ENCODE measurements around the gene RAPH1.
A peak's percentile ranks its signal among the peaks of the same experiment; 100 is the strongest.
"Not testable (repeated sequence)": the region's sequence is repeated elsewhere in the genome, so short reads cannot be mapped to it uniquely, and the experiment has no call there.

RAPH1 gene

GRCh38 chr2:203547356-203547755 is 12.3 kb upstream of the RAPH1 start:
- FAIRE-seq, result no peak

DNA sequence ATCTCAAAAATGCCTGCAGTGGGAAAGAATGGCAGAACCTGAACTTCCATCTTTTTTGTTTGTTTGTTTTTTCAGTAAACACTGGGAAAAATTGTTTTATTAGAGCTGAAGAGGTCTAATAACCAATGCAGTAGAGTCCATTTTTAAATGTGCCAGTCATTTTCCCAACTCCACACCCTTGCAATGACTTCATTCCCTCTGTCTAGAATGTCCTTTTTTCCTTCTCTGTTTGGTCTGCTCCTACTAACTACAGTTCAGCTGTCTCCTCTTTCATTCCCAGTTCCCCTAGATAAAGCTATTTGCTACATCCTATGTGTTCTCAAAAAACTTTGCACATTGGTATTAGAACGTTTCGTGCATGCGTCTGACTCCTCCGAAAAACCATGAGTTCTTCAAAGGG is 9.3 kb upstream of the RAPH1 start:
- peak; percentile 81 for FAIRE-seq

GRCh38 chr2:203543898-203544328 is 8.8 kb upstream of the RAPH1 start:
- FAIRE-seq, result peak; percentile 30

DNA sequence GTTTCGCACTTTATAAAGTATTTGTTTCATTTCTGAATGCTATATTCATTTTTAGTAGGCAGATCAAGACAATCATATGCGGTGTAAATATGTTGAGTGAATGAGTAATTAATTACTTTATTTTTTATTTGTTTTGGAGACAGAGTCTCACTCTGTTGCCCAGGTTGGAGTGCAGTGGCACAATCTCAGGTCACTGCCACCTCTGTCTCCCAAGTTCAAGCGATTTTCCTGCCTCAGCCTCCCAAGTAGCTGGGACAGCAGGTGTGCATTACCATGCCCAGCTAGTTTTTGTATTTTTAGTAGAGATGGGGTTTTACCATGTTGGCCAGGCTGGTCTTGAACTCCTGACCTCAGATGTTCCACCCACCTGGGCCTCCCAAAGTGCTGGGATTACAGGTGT is 5.5 kb upstream of the RAPH1 start:
- not testable (repeated sequence) for FAIRE-seq

DNA sequence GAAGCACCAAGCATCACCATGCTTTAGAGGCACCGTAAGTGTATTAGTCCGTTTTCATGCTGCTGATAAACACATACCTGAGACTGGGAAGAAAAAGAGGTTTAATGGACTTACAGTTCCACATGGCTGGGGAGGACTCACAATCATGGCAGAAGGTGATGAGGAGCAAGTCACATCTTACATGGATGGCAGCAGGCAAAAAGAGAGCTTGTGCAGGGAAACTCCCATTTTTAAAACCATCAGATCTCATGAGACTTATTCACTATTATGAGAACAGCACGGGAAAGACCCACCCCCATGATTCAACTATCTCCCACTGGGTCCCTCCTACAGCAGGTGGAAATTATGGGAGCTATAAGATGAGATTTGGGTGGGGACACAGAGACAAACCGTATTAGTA is 3.1 kb upstream of the RAPH1 start:
- not testable (repeated sequence) for FAIRE-seq

GRCh38 chr2:203536586-203536951 is 1.5 kb upstream of the RAPH1 start:
- FAIRE-seq, result not testable (repeated sequence)

GRCh38 chr2:203535784-203536585 is 884 bp upstream of the RAPH1 start:
- FAIRE-seq, result peak; percentile 58

- no peak for FAIRE-seq
Observed at GRCh38 chr2:203534621-203535077, 452 bp downstream of the RAPH1 start.

DNA sequence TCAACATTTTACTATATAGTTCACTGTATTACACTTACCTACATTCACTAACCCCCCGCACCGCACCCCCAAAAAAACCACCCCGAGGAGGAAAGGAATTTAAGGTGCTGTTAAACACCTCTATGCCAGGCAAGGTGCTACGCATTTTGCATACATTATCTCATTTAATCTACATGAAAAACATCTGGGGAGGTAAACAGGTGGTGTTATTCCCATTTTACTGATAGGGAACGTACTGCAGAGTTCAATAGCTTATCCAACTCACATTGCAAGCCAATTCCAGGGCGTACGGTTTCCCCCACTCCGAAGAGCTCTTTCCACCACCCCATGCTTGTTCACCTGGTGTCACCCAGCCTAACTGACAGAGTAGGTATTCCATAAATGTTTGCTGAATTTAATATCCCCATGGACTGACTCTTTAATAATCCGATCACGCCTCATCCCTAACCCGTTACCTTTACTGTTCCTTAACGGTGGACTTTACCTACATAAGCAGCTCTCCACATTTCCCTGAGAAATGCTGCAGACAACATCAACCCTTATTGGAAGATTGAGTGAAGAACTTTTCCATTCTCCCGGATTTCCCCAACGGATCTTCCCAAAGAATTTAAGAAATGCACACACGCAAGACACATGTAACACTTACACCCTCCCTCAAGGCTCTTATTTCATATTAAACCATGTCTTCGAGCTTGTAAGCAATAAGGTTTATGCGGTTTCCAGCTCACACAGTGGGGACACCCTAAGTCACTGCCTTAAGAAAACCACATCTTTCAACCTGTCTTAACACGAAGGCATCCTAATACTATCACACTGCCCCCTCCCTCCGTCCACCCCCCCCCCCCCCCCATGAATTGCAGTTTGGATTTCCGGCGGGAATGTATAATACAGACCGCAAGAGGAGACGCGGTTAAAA is 1.2 kb downstream of the RAPH1 start:
- no peak for FAIRE-seq

DNA sequence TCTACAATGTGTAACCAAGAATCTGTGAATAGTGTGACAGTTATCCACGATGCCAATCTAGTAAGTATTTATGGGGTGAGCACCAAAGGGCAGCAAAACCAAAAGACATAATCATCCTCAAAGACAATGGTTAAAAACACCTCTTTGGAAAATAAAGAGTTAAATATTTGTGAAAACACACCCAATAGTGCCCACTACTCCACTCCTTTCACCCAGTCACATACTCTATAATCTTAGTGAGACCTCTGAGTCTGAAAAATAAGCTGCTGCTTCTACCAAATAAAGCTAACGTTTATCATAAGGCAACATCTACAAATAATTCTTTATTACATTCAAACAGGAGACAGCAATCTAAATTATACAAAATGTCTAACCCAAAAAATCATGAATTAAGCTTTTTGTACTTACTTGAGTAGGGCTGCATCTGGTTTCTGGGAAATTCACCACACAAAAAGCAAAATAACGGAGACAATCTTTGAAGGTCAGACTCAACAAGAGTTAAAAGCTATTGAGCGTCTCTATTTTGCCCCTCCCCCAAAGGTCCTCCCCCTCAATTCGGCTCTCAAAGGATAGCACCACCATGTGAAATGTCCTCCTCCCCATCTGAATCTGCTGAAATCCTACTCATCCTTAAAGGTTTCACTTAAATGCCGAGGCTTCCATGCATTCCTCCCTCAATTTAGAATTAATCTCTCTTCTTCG is 2.0 kb downstream of the RAPH1 start:
- peak; percentile 86 for FAIRE-seq

DNA sequence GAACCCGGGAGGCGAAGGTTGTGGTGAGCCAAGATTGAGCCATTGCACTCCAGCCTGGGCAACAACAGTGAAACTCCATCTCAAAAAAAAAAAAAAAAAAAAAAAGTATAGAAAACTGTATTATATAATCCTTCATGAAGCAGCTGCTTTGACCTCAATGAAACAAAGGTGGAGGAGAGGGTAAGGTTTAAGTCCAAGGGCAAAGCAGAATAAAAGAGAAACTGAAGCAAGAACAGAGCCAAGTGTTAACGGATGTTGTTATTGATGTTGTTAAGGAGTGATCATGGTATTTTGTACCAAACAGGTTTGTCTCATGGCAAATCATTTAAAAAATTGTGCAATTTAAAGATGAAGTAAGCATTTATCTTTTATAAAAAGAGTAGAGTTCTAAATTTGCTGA is 7.4 kb downstream of the RAPH1 start:
- no peak for FAIRE-seq

DNA sequence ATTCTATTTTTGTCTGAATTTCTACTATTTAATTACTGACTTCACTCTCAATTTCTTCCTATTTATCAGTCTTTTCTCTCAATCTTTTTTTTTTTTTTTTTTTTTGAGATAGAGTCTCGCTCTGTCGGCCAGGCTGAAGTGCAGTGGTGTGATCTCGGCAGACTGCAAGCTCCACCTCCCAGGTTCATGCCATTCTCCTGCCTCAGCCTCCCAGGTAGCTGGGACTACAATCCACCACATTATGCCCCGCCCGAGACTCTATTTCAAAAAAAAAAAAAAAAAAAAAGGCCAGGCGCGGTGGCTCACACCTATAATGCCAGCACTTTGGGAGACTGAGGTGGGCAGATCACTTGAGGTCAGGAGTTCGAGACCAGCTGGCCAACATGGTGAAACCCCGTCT is 21.8 kb downstream of the RAPH1 start:
- FAIRE-seq, result not testable (repeated sequence)

- no peak for FAIRE-seq
Observed at GRCh38 chr2:203510941-203511305, 24.2 kb downstream of the RAPH1 start.

DNA sequence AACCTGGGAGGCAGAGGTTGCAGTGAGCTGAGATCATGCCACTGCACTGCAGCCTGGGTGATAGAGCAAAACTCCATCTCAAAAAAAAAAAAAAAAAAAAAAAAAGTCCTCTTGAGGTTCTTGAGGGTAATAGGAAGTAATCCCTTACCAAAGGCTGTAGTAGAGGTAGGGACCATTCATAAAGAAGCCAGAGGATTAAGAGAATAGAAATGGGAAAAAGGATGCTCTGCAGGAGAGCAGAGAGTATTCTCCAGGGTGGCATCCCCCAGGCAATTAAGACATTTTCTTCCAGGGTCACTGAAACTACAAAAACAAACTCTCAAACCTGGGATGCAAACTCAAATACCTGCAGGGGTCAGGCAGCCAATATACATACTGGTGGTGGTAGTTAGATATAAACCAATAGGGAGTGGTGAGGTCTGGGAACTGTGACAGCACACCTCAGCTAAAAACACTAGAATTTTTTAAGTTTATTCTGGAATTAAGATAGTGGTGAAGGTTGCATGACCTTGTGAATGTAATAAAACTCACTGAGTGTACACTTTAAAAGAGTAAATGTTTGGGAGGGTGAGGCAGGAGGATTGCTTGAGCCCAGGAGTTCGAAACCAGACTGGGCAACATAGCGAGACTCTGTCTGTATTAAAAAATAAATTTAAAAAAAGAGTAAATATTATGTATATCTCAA is 24.7 kb downstream of the RAPH1 start:
- no peak for FAIRE-seq

DNA sequence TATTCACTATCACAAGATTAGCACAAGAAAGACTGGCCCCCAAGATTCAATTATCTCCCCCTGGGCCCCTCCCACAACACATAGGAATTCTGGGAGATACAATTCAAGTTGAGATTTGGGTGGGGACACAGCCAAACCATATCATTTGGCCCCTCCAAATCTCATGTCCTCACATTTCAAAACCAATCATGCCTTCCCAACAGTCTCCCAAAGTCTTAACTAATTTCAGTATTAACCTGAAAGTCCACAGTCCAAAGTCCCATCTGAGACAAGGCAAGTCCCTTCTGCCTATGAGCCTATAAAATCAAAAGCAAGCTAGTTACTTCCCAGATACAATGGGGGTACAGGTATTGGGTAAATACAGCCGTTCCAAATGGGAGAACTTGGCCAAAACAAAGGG is 31.6 kb downstream of the RAPH1 start:
- not testable (repeated sequence) for FAIRE-seq

GRCh38 chr2:203501873-203502272 is 33.2 kb downstream of the RAPH1 start:
- FAIRE-seq, result no peak

DNA sequence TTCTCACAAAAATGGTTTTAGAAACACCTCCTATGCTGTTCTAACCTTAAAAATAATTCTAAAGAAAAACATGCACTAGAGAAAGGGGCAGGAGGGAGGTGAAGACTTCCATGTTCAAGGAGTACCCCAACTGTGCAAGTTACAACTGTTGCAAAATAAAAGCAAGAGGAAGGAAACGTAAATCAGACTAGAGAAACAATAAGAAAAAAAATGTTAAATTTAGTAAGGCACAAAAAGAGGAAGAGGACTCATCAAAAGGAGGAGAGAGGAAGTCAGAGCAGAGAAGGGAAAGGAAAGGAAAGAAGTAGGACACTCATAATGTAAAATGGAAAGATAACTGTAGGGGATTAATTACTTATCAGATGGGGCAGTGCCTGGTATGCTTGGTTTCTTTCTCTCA is 34.1 kb downstream of the RAPH1 start:
- no peak for FAIRE-seq

DNA sequence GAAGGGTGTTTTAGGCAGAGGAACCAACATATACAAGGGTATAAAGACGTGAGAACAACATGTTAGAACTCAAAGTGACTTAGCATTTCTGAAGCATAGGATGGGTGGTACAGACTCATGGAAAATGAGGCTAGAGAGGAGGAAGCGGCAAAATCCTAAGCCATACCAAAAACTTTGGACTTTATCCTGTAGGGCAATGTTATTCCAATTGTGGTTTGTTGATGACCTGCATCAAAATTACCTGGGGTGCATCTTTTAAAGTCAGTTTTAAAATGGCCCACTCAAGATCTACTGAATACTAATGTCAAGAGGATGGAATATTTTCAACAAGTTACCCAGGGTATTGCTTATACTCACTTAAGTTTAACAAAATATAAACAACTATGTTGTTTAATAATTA is 34.8 kb downstream of the RAPH1 start:
- FAIRE-seq, result no peak

GRCh38 chr2:203498161-203498560 is 36.9 kb downstream of the RAPH1 start:
- peak; percentile 87 for FAIRE-seq

DNA sequence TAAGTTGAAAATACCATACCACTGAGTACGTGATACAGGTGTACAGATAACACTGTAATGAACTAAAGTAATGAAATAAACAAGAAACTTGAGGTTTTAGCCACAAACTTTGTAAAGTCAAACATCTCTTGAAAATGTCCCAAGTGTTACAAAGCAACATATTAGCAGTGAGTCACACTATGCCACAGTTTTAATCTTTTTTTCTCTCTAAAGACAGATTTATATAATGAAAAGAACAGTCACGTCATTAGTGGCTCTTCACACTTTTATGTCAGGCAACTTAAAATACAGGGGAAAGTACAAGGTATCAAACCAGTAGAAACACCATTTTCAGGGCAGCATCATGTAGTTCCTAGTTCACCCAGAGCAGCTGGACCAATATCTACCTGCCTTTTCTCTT is 42.1 kb downstream of the RAPH1 start:
- FAIRE-seq, result peak; percentile 74

GRCh38 chr2:203490391-203490790 is 44.7 kb downstream of the RAPH1 start:
- peak; percentile 64 for FAIRE-seq

- no peak for FAIRE-seq
Observed at GRCh38 chr2:203489531-203489930, 45.6 kb downstream of the RAPH1 start.

All from islet of Langerhans (tissue), 1 donor.